GM23248 (cell line): ENCODE measurements around the gene SPRR5.

ENCODE experiments used
- EZH2 ChIP-seq: fragments of 200-600 bp; sonication (generic); IDR thresholded peaks from 2 replicates; pipeline ENCODE4 v1.6.1; 2018; ENCODE audit warnings: antibody characterized with exemption, mild to moderate bottlenecking; ENCODE audit not compliant: insufficient read depth, poor library complexity, severe bottlenecking
- EZH2phosphoT487 ChIP-seq: fragments of 200-600 bp; sonication (generic); IDR thresholded peaks from 2 replicates; pipeline ENCODE4 v1.6.1; 2018; ENCODE audit warnings: antibody characterized with exemption, moderate library complexity, mild to moderate bottlenecking, low read depth; ENCODE audit not compliant: insufficient read depth

- TF ChIP-seq EZH2, result no peak
- no peak for TF ChIP-seq EZH2phosphoT487
Measured at GRCh38 chr1:152924191-152924590, 22.8 kb upstream of the SPRR5 start.
